PFSK-1 (cell line): ENCODE data around the gene CEP152.

Experiments
- POLR2AphosphoS5 ChIP-seq: IDR thresholded peaks from 2 replicates; pipeline ENCODE4 v1.6.1; 2012; ENCODE audit warnings: low read depth, mild to moderate bottlenecking, control low read depth, low read length, moderate library complexity
- REST ChIP-seq, 2 experiments: IDR thresholded peaks; 2 replicates each; pipeline versions ENCODE4 v1.6.1 to v1.8.0; 2011 to 2012; ENCODE audit warnings: low read depth in 2 of 2, low read length in 2 of 2, control low read depth in 1 of 2, inconsistent platforms in 1 of 2, mild to moderate bottlenecking in 1 of 2, moderate library complexity in 1 of 2; ENCODE audit not compliant: insufficient read depth in 1 of 2
- SIN3A ChIP-seq: IDR thresholded peaks from 2 replicates; pipeline ENCODE4 v1.6.1; 2012; ENCODE audit warnings: mild to moderate bottlenecking, low read length, moderate library complexity, borderline replicate concordance; ENCODE audit not compliant: insufficient read depth

GRCh38 chr15:48803877-48804276 lies 7.0 kb downstream of the CEP152 start:
- no peak for TF ChIP-seq SIN3A
- no peak for TF ChIP-seq POLR2AphosphoS5
- no peak for TF ChIP-seq REST (IDR thresholded peaks at IDR 0.05; ENCODE audit: insufficient read depth in 1 of 2, low read depth in 2 of 2, low read length in 2 of 2)
